ENCODE data around the gene CLTC.
"Not testable (repeated sequence)": the region's sequence is repeated elsewhere in the genome, so short reads cannot be mapped to it uniquely, and the experiment has no call there.

The CLTC gene

DNA sequence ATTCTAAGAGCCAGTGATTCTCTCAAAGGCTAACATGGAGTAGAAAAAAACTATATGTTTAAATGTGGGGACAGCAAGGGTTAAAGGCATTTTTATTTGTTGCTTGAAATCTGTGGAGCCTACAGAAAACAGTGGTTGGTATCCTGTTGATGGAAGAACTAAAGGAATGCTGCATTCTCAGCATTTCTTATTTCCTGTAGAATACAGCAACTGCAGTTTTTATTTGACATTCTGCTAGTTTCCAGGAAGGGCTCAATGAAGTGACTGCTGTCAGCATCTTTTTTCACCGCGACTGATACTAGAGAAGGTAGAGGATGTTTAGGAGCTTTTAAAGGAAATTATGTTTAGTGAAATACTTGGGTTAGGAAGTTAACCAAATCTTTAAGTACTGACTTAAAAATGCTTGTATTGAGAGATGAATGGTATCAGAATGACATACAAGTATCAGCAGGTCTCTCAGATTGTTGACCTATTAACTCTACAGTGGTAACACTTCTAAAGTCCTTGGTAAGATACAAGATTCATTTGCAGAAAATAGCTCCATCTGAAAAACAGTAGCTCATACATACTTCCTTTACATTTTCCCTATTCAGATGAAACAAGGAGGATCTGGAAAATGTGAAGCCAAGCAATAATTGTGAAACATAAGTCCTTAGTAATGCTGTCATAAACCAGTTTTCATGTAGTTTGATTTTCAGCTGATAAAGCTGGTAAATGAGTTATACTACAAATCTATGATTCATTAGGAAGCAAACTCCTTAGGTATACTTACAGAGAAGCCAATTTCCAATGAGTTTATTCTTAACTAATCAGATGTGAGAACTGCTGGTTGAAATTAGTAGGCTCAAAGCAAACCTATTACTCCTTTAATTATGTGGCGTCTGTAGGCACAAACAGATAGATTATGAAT lies 15.2 kb downstream of the CLTC start:
- DNase-seq = no peak

DNA sequence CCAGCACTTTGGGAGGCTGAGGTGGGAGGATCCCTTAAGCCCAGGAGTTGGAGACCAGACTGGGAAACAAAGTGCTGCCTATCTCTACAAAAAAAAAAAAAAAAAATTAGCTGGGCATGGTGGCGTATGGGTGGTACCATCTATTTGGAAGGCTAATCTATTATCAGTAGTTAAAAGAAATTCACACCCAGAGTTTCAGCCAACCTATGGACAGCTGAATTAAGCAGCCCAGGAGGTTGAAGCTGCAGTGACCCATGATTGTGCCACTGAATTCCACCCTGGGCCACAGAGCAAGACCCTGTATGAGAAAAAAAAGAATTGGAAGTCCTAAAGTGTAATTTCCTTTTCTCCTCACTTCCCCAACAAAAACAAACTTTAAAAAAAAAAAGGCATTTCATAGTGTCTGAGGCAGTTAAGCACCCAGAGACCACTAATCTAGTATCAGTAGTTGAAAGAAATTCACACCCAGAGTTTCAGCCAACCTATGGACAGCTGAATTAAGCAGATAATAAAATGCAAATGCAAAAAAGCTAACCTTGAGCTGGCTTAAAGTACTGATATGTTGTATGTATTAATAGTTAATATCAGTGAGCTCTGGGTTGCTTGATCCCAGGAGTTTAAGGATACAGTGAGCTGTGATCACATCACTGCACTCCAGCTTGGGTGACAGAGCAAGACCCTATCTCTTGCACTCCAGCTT lies 18.1 kb downstream of the CLTC start:
- no peak for DNase-seq

DNA sequence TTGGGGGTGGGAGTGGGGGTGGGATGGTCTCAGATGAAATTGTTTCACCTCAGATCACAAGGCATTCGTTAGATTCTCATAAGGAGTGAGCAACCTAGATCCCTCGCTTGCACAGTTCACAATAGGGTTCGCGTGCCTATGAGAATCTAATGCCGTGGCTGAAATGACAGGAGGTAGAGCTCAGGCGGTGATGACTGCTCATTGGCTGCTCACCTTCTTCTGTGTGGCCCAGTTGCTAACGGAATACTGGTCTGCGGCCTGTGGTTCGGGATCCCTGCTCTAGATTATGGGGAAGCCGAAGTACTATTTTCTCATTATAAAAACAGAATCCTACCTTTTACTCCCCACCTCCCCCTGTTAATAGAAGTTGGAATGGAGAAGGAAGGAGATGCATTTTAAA lies 18.9 kb downstream of the CLTC start:
- DNase-seq = no peak

DNA sequence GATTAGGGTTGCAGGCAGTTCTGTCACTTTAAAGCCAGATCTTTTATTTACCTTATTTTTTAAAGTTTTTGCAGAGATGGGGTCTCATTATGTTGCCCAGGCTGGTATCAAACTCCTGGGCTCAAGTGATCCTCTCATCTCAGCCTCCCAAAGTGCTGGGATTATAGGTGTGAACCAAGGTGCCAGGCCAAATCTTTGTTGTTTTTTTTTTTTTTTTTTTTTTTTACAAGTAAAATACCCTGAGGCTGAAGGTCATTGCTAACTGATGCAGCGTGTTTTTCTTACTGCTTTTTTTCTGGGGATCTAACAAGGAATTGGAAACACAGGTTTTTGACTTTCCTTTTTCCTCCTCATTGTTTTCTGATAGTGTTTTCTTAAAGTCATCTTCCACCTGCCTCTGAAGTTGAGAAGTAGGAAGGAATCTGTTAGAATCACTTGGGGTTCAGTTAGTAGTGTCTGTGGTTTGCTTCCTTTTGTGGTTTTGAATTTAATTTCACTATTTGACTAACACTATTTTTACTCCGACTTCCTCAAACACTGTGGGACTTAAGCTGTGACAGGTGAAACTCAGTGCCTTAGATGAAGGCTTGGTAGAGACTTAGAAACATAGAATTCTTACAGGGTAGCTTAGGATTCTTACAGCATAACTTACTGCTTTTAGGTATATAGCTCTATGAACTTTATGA lies 22.2 kb downstream of the CLTC start:
- no peak for DNase-seq

DNA sequence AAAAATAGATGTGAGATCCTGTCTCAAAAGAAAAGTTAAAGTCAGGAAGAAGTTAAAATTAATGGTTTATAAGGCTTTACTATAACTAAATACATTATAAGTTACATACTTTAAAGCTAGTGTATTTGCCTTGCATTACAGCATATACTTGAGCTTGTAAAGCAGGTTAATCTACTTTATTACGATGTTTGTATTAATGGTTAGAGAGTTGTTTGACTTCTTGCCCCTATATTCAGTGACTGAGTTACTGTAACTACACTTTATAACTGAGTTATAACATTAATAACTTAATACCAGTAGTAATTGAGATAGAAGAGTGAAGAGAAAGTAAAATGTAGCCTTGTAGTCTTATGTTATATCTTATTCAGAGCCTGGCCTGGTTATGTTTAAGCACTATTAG lies 22.9 kb downstream of the CLTC start:
- DNase-seq = no peak

DNA sequence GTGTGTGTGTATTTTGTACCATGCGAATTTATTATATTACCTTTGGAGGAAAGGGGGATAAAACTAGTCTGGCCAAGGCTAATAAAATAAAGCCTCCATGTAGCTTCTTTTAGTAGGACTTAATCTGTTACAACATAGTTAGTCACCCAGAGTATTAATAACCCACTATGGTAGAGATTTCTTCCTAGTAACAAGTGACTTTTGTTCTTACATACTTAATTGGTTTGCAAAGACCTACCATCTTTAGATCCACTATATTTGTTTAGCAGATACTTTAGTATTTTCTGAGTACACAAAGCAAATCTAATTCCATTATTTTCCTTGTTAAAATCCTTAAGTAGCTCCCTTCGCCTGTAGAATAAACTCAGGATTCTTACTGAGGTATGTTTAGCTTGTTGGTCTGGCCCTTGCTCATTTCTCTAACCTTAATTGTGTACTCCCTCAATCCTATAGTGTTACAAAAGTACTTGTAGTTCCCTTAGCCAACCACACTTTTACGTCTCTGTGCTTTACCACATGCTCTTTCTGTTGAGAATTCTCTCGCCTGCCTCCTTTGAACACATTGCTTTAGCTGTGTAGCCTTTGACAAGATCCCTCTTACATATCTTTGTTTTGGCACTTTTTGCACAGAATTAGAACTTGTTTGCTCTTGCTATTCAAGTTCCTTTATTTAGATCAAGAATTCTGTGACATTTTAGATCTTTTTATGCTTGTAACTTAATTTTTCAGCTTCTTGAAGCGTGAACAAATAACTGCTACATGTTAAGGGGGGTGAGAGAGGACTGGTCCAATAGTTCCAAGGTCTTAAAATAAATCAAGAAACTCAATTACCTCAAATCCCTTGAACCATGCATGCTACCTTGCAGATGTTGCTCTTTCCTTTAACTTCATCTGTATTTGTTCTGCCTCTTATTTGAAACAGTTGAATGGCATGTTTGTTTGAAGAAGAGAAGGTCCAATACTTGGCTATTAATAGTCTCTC lies 23.8 kb downstream of the CLTC start:
- DNase-seq = no peak

DNA sequence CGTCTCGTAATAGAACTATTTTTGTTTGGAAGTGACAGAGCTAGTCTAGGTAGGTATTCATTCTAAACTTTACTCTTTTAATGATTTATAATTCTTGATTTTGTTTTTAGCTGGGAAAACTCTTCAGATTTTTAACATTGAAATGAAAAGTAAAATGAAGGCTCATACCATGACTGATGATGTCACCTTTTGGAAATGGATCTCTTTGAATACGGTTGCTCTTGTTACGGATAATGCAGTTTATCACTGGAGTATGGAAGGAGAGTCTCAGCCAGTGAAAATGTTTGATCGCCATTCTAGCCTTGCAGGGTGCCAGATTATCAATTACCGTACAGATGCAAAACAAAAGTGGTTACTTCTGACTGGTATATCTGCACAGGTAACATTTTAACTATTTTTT lies 27.6 kb downstream of the CLTC start:
- DNase-seq = no peak

DNA sequence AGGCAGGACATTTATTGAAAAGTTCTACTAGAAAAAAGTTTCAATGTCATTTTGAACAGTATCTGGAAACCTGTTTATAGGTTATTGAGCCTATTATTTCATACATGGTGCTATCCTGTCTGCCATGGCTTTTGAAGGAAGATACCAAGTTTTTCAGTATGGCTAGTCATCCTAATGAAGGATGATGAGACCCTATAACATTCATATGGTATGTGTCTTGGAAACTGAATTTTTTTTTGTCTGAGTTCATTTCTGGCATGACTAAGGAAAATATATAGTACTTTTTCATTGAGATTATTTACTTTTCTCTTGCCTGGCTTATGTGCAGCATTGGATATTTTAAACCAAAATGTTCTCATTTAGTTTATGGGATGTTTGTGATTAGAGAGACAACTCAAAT lies 30.2 kb downstream of the CLTC start:
- DNase-seq = no peak

DNA sequence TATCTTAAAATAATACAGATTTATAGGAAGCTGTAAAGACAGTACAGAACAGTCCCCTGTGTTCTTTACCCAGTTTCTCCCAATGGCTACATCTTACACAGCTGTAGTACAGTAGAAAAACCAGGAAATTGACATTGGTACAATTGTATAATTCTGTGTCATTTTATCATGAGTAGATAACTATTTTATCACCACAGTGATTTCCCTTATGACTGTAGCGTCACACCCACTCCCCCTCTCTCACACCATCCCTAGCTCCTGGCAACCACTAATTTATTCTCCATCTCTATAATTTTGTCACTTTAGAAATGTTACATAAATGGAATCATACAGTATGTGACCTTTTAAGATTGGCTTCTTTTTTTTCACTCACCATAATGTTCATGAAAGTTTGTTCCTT lies 30.9 kb downstream of the CLTC start:
- DNase-seq = no peak

DNA sequence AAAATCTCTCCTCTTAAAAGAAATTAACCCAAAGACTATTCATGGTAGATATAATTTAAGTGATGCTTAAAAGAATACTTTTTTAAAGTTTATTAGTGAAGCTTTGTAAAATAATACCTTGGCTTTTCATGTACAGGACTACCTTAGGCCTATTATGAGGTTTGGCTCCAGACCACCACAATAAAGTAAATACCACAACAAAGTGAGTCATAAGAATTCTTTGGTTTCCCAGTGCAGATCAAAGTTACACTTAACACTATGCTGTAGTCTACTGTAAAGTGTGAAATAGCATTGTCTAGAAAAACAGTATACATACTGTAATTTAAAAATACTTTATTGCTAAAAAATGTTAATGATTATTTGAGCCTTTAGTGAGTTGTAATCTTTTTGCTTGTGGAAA lies 31.7 kb downstream of the CLTC start:
- DNase-seq = no peak

DNA sequence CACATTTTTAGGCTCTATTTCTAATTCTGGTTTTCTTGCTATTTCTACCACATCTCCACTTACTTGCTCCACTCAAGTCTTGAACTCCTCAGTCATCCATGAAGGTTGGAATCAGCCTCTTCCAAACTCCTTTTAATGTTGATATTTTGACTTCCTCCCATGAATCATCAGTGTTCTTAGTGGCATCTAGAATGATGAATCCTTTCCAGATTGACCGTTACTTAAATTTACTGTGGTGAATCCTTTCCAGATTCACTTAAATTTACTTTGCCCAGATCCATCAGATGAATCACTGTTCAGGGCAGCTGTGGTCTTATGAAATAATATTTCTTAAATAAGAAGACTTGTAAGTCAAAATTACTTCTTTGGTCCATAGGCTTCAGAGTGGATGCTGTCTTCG lies 32.4 kb downstream of the CLTC start:
- DNase-seq = peak; percentile 49

DNA sequence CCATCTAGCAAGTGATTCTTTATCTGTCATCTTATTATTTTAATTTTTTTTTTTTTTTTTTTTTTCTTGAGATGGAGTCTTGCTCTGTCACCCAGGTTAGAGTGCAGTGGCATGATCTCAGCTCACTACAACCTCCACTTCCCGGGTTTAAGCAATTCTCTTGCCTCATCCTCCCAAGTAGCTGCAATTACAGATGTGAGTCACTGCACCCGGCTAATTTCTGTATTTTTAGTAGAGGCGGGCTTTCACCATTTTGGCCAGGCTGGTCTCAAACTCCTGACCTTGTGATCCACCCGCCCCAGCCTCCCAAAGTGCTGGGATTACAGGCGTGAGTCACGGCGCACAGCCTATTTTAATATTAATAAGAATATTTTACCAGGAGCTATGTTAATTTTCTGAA lies 36.9 kb downstream of the CLTC start:
- not testable (repeated sequence) for DNase-seq

DNA sequence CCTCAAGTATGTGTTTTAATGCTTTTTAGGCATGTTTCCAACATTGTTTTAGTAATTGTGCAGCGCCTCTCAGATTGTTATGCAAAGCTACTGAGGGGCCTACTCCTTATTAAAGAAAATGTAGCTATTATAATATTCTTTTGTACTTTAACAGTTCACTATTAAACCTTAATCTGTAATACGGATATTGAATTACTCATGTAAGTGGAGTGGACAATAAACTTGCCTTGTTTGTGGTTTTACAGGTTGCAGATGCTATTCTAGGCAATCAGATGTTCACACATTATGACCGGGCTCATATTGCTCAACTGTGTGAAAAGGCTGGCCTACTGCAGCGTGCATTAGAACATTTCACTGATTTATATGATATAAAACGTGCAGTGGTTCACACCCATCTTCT lies 46.5 kb downstream of the CLTC start:
- DNase-seq = no peak

DNA sequence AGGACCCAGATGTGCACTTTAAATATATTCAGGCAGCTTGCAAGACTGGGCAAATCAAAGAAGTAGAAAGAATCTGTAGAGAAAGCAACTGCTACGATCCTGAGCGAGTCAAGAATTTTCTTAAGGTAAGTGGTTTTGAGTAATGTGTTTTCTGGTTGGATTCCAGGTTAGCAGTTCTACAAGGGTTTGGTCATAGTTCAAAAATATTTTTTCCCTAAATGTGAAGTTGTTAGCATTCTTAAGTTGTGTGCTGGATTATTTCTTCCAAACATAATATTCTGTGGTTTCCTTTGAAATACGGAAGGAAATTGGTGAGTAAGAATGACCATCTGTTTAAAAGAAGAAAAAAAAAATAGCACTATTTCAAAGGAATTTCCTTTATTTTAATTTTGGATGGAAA lies 49.1 kb downstream of the CLTC start:
- peak; percentile 97 for DNase-seq

DNA sequence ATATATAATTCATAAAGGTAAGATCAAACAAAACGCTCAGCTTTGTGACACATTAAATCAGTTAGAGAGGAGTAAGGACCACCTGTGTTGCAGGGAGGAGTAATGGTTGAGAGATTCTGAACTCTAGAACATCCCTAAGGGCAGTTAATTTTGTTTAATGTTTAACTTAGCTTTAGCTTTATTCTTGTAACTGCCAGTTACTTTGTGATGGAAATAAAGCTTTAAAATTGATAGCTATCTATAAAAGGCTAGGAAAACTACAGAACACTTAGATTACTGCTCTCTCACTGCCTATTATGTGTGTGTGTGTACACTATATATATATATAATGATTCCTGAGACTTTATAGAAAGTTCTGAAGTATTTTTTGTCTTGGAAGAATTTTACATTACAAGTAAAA lies 49.7 kb downstream of the CLTC start:
- DNase-seq = no peak

DNA sequence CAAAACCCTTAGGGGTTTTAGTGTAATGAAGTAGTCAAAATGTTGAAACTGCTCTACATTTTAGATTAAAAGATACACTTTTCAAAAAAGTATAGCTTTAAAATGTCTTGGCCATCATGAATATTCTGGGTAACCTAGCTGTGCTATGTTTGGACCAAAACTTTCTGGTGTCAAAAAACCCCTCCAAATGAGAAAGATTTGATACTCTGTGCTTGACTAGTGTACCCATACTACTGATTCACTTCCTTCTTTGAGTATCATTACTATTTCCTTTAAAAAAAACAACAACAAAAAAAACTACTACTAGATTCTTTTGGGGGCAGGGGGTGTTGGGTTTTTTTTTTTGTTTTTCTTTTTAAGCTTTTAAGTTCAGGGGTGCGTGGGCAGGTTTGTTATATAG lies 50.2 kb downstream of the CLTC start:
- DNase-seq = no peak

DNA sequence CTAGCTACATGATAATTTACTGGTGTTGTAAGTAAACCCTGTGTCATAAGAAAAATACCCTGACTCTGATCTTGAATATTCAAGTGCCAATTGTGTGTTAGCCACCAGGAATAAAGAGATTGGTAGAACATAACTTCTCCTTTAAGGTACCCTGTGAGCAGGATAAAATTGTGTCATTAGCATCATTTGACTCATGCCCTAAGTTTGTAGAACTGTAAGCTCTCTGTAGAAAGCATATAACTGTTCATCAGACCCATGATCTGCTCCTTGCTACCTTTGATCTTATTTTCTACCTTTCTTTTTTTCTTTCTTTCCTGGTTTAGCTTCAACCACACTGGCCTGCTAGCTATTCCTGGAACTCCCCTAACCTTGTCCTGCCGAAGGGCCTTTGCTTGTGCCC lies 51.7 kb downstream of the CLTC start:
- DNase-seq = no peak

DNA sequence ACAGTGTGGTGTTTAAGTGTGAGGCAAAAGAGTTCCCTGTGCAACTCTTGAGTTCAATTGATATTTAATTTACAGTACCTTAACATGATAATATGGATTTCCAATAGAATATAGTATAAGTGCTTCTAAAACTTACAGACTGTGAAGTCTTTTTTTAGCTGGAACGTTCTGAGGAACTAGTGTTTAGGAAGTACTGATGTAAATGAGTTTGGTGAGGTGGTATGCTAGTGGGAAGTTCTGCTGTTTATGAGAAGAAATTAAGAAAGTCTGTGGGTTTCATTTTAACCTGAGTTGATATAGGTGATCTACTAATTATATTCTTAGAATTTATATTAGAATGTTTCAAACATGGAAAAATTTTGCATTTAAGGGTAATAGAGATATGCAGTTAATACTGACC lies 55.5 kb downstream of the CLTC start:
- no peak for DNase-seq

DNA sequence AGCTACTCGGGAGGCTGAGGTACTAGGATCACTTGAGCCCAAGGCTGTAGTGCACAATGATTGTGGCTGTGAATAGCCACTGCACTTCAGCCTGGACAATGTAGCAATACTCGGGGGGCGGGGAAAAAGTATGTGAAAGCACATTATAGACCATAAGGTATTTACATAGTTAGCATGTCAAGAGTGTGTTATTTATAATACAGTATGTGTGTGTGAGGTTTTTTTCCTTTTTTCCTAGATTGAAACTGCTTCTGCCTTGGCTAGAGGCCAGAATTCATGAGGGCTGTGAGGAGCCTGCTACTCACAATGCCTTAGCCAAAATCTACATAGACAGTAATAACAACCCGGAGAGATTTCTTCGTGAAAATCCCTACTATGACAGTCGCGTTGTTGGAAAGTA lies 57.0 kb downstream of the CLTC start:
- peak; percentile 69 for DNase-seq

DNA sequence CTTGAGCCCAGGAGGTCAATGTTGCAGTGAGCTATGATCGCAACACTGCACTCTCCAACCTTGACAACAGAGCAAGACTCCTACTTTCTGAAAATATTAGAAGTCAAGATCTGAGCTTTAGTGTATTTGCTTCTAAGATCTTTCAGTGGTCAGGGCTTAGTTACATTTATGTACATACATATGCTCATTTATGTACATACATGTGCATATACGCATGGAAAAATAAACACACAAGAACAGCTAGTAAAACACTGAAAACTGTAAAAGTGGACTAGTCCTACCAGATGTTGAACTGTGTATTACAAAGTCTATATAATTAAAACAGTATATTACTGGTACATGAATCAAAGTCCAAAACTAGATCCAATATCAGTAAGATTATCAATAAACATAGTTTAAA lies 59.2 kb downstream of the CLTC start:
- no peak for DNase-seq

DNA sequence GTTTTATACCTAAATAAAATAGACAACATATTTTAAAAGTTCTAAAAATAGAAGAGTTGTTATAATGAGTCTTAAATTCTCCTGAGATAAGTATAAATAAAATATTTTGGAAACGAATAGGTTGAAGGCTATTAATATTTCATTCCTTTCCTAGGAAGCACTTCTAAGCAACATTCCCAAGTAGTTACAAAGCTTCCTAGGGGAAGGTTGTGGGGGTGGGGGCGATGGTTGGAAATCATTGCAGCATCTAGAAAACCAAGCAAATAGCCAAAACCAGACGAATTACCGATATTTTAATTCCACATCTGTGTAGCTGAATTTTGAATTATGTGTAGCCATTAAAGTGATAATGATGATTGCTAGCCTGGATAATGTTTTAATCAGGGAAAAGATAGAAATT lies 60.6 kb downstream of the CLTC start:
- peak; percentile 78 for DNase-seq

DNA sequence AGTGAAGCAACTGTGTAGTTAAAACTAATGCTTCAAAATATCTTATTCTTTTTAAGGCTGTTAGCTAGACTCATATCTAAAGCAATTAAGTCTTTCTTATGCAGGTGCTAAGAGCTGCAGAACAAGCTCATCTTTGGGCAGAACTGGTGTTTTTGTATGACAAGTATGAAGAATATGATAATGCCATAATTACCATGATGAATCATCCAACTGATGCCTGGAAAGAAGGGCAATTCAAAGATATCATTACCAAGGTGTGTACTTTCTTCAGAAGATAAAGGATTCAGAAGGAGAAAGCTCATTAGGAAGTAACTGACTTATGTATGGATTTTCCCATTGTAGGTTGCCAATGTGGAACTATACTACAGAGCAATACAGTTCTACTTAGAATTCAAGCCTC lies 63.6 kb downstream of the CLTC start:
- DNase-seq = no peak

DNA sequence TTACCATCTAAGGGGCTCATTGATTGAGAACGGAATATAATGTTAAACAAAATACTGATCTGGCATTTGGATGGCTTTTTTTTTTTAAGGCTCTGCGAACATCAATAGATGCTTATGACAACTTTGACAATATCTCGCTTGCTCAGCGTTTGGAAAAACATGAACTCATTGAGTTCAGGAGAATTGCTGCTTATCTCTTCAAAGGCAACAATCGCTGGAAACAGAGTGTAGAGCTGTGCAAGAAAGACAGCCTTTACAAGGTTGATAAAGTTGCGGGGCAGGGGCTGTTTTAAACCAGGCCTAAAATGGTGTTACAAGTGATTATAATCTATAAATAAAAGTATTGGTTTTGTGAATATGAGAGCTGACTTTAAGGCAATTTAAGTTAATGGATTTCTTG lies 65.3 kb downstream of the CLTC start:
- DNase-seq = no peak

Data from fibroblast of upper back skin (primary cell).